Measurements from ENCODE around the gene CDC42BPB.

CDC42BPB gene

GRCh38 chr14:102947321-102948103 is 109.8 kb downstream of the CDC42BPB start:
- no peak for DNase-seq
- intact Hi-C loops (cut with DNase I) = loop anchor here (10.0 kb wide), 1 partner anchor 173 kb away; the partner anchor contains the start of gene TRAF3

GRCh38 chr14:102945346-102946130 is 111.8 kb downstream of the CDC42BPB start:
- DNase-seq = no peak
- intact Hi-C loops (cut with DNase I) = loop anchor here (10.0 kb wide), 1 partner anchor 171 kb away; the partner anchor contains the start of gene TRAF3

GRCh38 chr14:102944448-102945330 is 112.7 kb downstream of the CDC42BPB start:
- DNase-seq = no peak
- intact Hi-C loops (cut with DNase I) = loop anchor here (10.0 kb wide), 1 partner anchor 170 kb away; the partner anchor contains the start of gene TRAF3

- intact Hi-C loops (cut with DNase I) = loop anchor here (10.0 kb wide), 1 partner anchor 169 kb away; the partner anchor contains the start of gene TRAF3
- no peak for DNase-seq
Measured at GRCh38 chr14:102943979-102944378, 113.4 kb downstream of the CDC42BPB start.

- no peak for DNase-seq
- intact Hi-C loops (cut with DNase I) = loop anchor here (10.0 kb wide), 1 partner anchor 169 kb away; the partner anchor contains the start of gene TRAF3
Measured at GRCh38 chr14:102943454-102943853, 113.9 kb downstream of the CDC42BPB start.

GRCh38 chr14:102942069-102942468 is 115.3 kb downstream of the CDC42BPB start:
- DNase-seq = no peak
- intact Hi-C loops (cut with DNase I) = loop anchor here (10.0 kb wide), 1 partner anchor 167 kb away; the partner anchor contains the start of gene TRAF3

- no peak for DNase-seq
- intact Hi-C loops (cut with DNase I) = loop anchor here (10.0 kb wide), 1 partner anchor 167 kb away; the partner anchor contains the start of gene TRAF3
Measured at GRCh38 chr14:102941419-102942011, 115.8 kb downstream of the CDC42BPB start.

GRCh38 chr14:102940729-102941362 is 116.5 kb downstream of the CDC42BPB start:
- peak in 29 of 42 donors; percentile 38 to 82 (median 58) for DNase-seq
- intact Hi-C loops (cut with DNase I) = loop anchor here (10.0 kb wide), 1 partner anchor 166 kb away; the partner anchor contains the start of gene TRAF3

GRCh38 chr14:102939820-102940561 is 117.4 kb downstream of the CDC42BPB start:
- DNase-seq = no peak
- intact Hi-C loops (cut with DNase I) = loop anchor here (10.0 kb wide), 1 partner anchor 165 kb away; the partner anchor contains the start of gene TRAF3

GRCh38 chr14:102939329-102939728 is 118.0 kb downstream of the CDC42BPB start:
- intact Hi-C loops (cut with DNase I) = no loop called here
- no peak for DNase-seq

GRCh38 chr14:102938191-102938590 is 119.2 kb downstream of the CDC42BPB start:
- no peak for DNase-seq
- intact Hi-C loops (cut with DNase I) = no loop called here

- intact Hi-C loops (cut with DNase I) = no loop called here
- peak in 1 of 42 donors; percentile 17 for DNase-seq
Measured at GRCh38 chr14:102937331-102938175, 119.8 kb downstream of the CDC42BPB start.

- DNase-seq = no peak
- intact Hi-C loops (cut with DNase I) = no loop called here
Measured at GRCh38 chr14:102935756-102936155, 121.6 kb downstream of the CDC42BPB start.

- no peak for DNase-seq
- intact Hi-C loops (cut with DNase I) = no loop called here
Measured at GRCh38 chr14:102933618-102934231, 123.6 kb downstream of the CDC42BPB start.

GRCh38 chr14:102932484-102933248 is 124.7 kb downstream of the CDC42BPB start:
- no peak for DNase-seq
- intact Hi-C loops (cut with DNase I) = no loop called here
